Ovary (tissue), 9 donors: ENCODE data around the gene SREBF1. TPM values are rescaled to one million over a fixed set of nuclear protein-coding genes. Genes with fewer than 3 reads are reported as not detected.

Experiments
- DNase-seq, 5 donors: peaks; one replicate each; pipeline ENCODE4 v3.0.0-alpha.2; 2019 to 2020
- H3K27ac ChIP-seq, 2 donors: fragments of 200-600 bp; one replicate each; pipeline versions ENCODE4 v1.5.1 to v1.8.0; 2019 to 2022
- H3K27me3 ChIP-seq: fragments of 200-600 bp; one replicate; pipeline ENCODE4 v1.8.0; 2022
- H3K36me3 ChIP-seq: fragments of 200-600 bp; sonication (generic); one replicate; pipeline ENCODE4 v1.5.1; 2019
- H3K4me1 ChIP-seq: one replicate; pipeline ENCODE4 v1.8.1; 2013; ENCODE audit warnings: mild to moderate bottlenecking, moderate library complexity; ENCODE audit not compliant: insufficient read depth
- H3K4me3 ChIP-seq: fragments of 200-600 bp; sonication (generic); one replicate; pipeline ENCODE4 v1.5.1; 2017
- H3K9me3 ChIP-seq, 2 donors: fragments of 200-600 bp in 1 of 2; sonication (generic) in 1 of 2; one replicate each; pipeline versions ENCODE4 v1.5.1 to v1.8.1; 2013 to 2019; ENCODE audit warnings: mild to moderate bottlenecking in 1 of 2, moderate library complexity in 1 of 2
- EP300 ChIP-seq: sonication (generic); formaldehyde crosslinking; IDR thresholded peaks from one replicate; pipeline ENCODE4 v1.6.1; 2017; ENCODE audit warnings: antibody characterized with exemption
- POLR2A ChIP-seq: fragments of 450-650 bp; IDR thresholded peaks from one replicate; pipeline ENCODE4 v1.6.1; 2017; ENCODE audit warnings: antibody characterized with exemption, mild to moderate bottlenecking, moderate library complexity
- WGBS, 3 donors: extraction: QIAGEN DNeasy Blood & Tissue Kit in 1 of 3; methylation state at CpG; one replicate each; pipeline versions ENCODE4 v1.1.5 to v1.1.7; 2013 to 2017; 5-methylcytosine and 5-hydroxymethylcytosine counted together
- intact Hi-C, 4 donors: fragments of 100-400 bp; cut with DNase I; formaldehyde crosslinking; loops; one replicate each; pipeline versions ENCODE4 v1.11.0 to v1.15.1; 2022 to 2023
- polyA plus RNA-seq, 2 donors: library from polyadenylated mRNA; stranded (reverse); fragments of 200-250 nt in 1 of 2; fragments of 350-450 nt in 1 of 2; fragmentation: Illumina TruSeq in 1 of 2; extraction: RNeasy Lipid Tissue Mini Kit (QIAGEN cat#74804) in 1 of 2; gene quantifications; one replicate each; pipeline ENCODE4 v1.2.3, GENCODE V29; 2013 to 2014
- total RNA-seq, 7 donors: library from RNA; depleted of rRNA in 2 of 7; stranded (reverse); fragments of >200 nt in 2 of 7; fragmentation: NEBNext Ultra II Directional in 3 of 7; extraction: Animal tissue kit (Norgen Biotek cat#: 25700) in 3 of 7; gene quantifications; one replicate each; pipeline versions ENCODE4 v1.1.0 to v1.2.4, GENCODE V29; 2016 to 2023
- TF ChIP-seq, protein P1 (sequence below), 3 donors: fragments of 450-650 bp in 2 of 3; fragments of 200-600 bp in 1 of 3; IDR thresholded peaks; one replicate each; pipeline versions ENCODE4 v1.5.1 to v1.8.0; 2016 to 2022; ENCODE audit warnings: antibody characterized with exemption in 3 of 3, mild to moderate bottlenecking in 1 of 3
- donor health status: DM: no; HTN: no; CAD: no; lungs with moderate emphysema.
- donor health status: DM: no; HTN: no; CAD: no.
- donor health status: Bipolar disorder and iron deficiency.
- donor health status: DM: yes; HTN: yes; CAD: no.
- donor health status: DM: no; HTN: no; CAD: no.
- donor health status: DM: yes; HTN: yes; CAD: no.

Gene SREBF1
- total and polyA plus RNA-seq, 9 donors = 24.3 to 190 (median 88.2) TPM

GRCh38 chr17:17811381-17812210 is 25.2 kb downstream of the SREBF1 start:
- TF ChIP-seq EP300 = no peak
- no peak for TF ChIP-seq POLR2A
- TF ChIP-seq, protein P1, sequence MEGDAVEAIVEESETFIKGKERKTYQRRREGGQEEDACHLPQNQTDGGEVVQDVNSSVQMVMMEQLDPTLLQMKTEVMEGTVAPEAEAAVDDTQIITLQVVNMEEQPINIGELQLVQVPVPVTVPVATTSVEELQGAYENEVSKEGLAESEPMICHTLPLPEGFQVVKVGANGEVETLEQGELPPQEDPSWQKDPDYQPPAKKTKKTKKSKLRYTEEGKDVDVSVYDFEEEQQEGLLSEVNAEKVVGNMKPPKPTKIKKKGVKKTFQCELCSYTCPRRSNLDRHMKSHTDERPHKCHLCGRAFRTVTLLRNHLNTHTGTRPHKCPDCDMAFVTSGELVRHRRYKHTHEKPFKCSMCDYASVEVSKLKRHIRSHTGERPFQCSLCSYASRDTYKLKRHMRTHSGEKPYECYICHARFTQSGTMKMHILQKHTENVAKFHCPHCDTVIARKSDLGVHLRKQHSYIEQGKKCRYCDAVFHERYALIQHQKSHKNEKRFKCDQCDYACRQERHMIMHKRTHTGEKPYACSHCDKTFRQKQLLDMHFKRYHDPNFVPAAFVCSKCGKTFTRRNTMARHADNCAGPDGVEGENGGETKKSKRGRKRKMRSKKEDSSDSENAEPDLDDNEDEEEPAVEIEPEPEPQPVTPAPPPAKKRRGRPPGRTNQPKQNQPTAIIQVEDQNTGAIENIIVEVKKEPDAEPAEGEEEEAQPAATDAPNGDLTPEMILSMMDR (IDR thresholded peaks at IDR 0.05) = no peak
- no peaks in the 10 kb centered on the region for H3K27me3 ChIP-seq
- H3K36me3 ChIP-seq = no peaks in the 10 kb centered on the region
- peaks cover 14% of the 10 kb centered on the region for H3K4me1 ChIP-seq
- intact Hi-C loops = loop anchor here (2.0 to 10.0 kb wide), 6 partner anchors 46 to 457 kb away; partner anchors contain the start of genes ATPAF2 (in 1 of the 4) and GID4 (in 1 of the 4)
- 13 to 23% (median 20%) methylated on average over 15 of the region's 15 CpGs for WGBS, 3 donors
- peak overlapping the region in 1 of 2 donors; percentile 66 for H3K27ac ChIP-seq
- DNase-seq = peak; percentile 68 to 81 (median 74)
- H3K9me3 ChIP-seq = no peaks in the 10 kb centered on the region
- H3K4me3 ChIP-seq = no peak overlapping the region

- TF ChIP-seq POLR2A (no peak), EP300 (no peak)
- TF ChIP-seq, protein P1 (IDR thresholded peaks at IDR 0.05) = no peak
- peak overlapping the region in 1 of 2 donors; percentile 88 for H3K27ac ChIP-seq
- WGBS, 3 donors = 38 to 61% (median 48%) methylated on average over 27 of the region's 27 CpGs
- no peaks in the 10 kb centered on the region for H3K9me3 ChIP-seq
- H3K36me3 ChIP-seq = no peaks in the 10 kb centered on the region
- no peak overlapping the region for H3K4me3 ChIP-seq
- H3K27me3 ChIP-seq = no peaks in the 10 kb centered on the region
- DNase-seq = no peak
- H3K4me1 ChIP-seq = peaks cover 14% of the 10 kb centered on the region
- intact Hi-C loops = loop anchor here (5.0 to 10.0 kb wide), 5 partner anchors 46 to 456 kb away; partner anchors contain the start of genes ATPAF2 (in 1 of the 4) and GID4 (in 1 of the 4)
Measured at GRCh38 chr17:17810895-17811248, 25.9 kb downstream of the SREBF1 start.

GRCh38 chr17:17810084-17810894 is 26.5 kb downstream of the SREBF1 start:
- peak; percentile 75 to 89 (median 77) for DNase-seq
- intact Hi-C loops = loop anchor here (5.0 to 10.0 kb wide), 5 partner anchors 47 to 455 kb away; partner anchors contain the start of genes ATPAF2 (in 1 of the 4) and GID4 (in 1 of the 4)
- H3K9me3 ChIP-seq = no peaks in the 10 kb centered on the region
- TF ChIP-seq, protein P1 (IDR thresholded peaks at IDR 0.05) = peak in 1 of 3 donors; percentile 11
- TF ChIP-seq EP300 = no peak
- 14 to 16% (median 15%) methylated on average over 61 to 68 of the region's 68 CpGs for WGBS, 3 donors
- H3K4me3 ChIP-seq = peak overlapping the region; percentile 36
- H3K27me3 ChIP-seq = no peaks in the 10 kb centered on the region
- peaks cover 14% of the 10 kb centered on the region for H3K4me1 ChIP-seq
- H3K27ac ChIP-seq = peak overlapping the region; percentile 64 to 88
- H3K36me3 ChIP-seq = no peaks in the 10 kb centered on the region

DNA sequence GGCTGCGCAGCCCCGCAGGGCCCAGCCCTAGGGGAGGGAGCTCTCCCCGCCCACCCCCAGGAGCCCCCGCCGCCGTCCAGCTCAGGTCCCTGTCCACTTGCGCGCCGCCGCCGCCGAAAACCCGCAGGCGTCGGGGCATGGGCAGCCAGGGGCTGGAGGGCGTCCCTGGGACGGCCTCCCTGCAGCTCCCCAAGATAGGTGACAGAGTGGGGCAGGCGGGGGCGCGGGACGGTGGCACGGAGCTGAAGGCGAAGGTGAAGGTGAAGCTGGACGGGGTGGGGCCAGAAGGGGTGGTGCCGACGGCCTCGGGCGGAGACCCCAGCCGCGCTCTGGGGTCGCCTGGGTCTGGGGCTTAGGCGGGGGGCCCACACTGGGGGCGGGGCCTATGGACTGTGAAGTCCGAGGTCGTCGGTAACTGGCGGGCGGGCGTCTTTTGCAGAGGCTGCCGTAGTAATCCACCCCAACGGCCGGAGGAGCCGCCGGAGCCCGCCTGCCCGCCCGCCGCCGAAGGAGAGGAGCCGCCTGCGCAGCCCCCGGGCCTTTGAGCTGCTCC is 27.2 kb downstream of the SREBF1 start:
- Histone ChIP-seq H3K27me3 (no peaks in the 10 kb centered on the region), H3K4me1 (peaks cover 14% of the 10 kb centered on the region), H3K9me3 (no peaks in the 10 kb centered on the region), H3K4me3 (peak overlapping the region; percentile 36), H3K27ac (peak overlapping the region; percentile 64 to 88), H3K36me3 (no peaks in the 10 kb centered on the region)
- TF ChIP-seq EP300 (no peak), POLR2A (no peak)
- TF ChIP-seq, protein P1 (IDR thresholded peaks at IDR 0.05) = no peak
- 39 to 67% (median 42%) methylated on average over 39 to 52 of the region's 52 CpGs for WGBS, 3 donors
- intact Hi-C loops = loop anchor here (5.0 to 10.0 kb wide), 7 partner anchors 48 to 455 kb away; partner anchors contain the start of genes ATPAF2 (in 1 of the 4), GID4 (in 1 of the 4) and RAI1 (in 1 of the 4)
- peak in 2 of 5 donors; percentile 55 to 64 for DNase-seq
